HG03342 (cell line): Measurements from ENCODE around the gene ATP5PB.

Experiments used
- ATAC-seq: cut with Tn5 transposase; IDR thresholded peaks from one replicate; pipeline ENCODE4 v1.9.1; 2021; ENCODE audit warnings: mild to moderate bottlenecking, moderate library complexity; ENCODE audit not compliant: unreplicated experiment

The ATP5PB gene

GRCh38 chr1:111474106-111474505, 24.8 kb downstream of the ATP5PB start:
- no peak for ATAC-seq

GRCh38 chr1:111474521-111474920, 25.3 kb downstream of the ATP5PB start:
- ATAC-seq, result no peak

GRCh38 chr1:111475701-111476100, 26.4 kb downstream of the ATP5PB start:
- ATAC-seq, result no peak

- no peak for ATAC-seq
Observed at GRCh38 chr1:111476214-111476613, 26.9 kb downstream of the ATP5PB start.

GRCh38 chr1:111476761-111477309, 27.6 kb downstream of the ATP5PB start:
- ATAC-seq, result peak; percentile 57

GRCh38 chr1:111480674-111481073, 31.4 kb downstream of the ATP5PB start:
- ATAC-seq, result no peak

GRCh38 chr1:111481387-111482221, 32.3 kb downstream of the ATP5PB start:
- peak; percentile 47 for ATAC-seq

- no peak for ATAC-seq
Observed at GRCh38 chr1:111483166-111483565, 33.9 kb downstream of the ATP5PB start.

GRCh38 chr1:111483876-111484275, 34.6 kb downstream of the ATP5PB start:
- ATAC-seq, result no peak

GRCh38 chr1:111484391-111485026, 35.2 kb downstream of the ATP5PB start:
- ATAC-seq, result no peak

GRCh38 chr1:111486431-111486830, 37.2 kb downstream of the ATP5PB start:
- ATAC-seq, result no peak

- no peak for ATAC-seq
Observed at GRCh38 chr1:111487133-111487532, 37.9 kb downstream of the ATP5PB start.

GRCh38 chr1:111488669-111489068, 39.4 kb downstream of the ATP5PB start:
- no peak for ATAC-seq

GRCh38 chr1:111489604-111490003, 40.3 kb downstream of the ATP5PB start:
- ATAC-seq, result no peak

GRCh38 chr1:111490220-111490619, 41.0 kb downstream of the ATP5PB start:
- no peak for ATAC-seq

GRCh38 chr1:111491070-111491469, 41.8 kb downstream of the ATP5PB start:
- no peak for ATAC-seq

GRCh38 chr1:111496398-111496797, 47.1 kb downstream of the ATP5PB start:
- ATAC-seq, result no peak

GRCh38 chr1:111497592-111497991, 48.3 kb downstream of the ATP5PB start:
- no peak for ATAC-seq

GRCh38 chr1:111499026-111499785, 49.9 kb downstream of the ATP5PB start:
- no peak for ATAC-seq

- ATAC-seq, result no peak
Observed at GRCh38 chr1:111501645-111502044, 52.4 kb downstream of the ATP5PB start.

- no peak for ATAC-seq
Observed at GRCh38 chr1:111503585-111504060, 54.4 kb downstream of the ATP5PB start, which contains the start of the genes ADORA3 and TMIGD3. TSS of gene ADORA3 (minus strand) at chr1:111503633. CDS start at chr1:111503354, 279 bp downstream. TSS of gene TMIGD3 (minus strand) at chr1:111503633. CDS start at chr1:111503354, 279 bp downstream.
